Measurements from ENCODE around the gene E2F3.

The E2F3 gene

GRCh38 chr6:20458027-20458894 is 56.6 kb downstream of the E2F3 start:
- TF ChIP-seq ZBTB17 (tag by site-specific recombination; IDR thresholded peaks at IDR 0.05) (no peak), ZNF274 (IDR thresholded peaks at IDR 0.05; ENCODE audit: low read length) (no peak), ZNF274 (tag by site-specific recombination; IDR thresholded peaks at IDR 0.05; ENCODE audit: borderline replicate concordance) (no peak), ZNF37A (tag by site-specific recombination; IDR thresholded peaks at IDR 0.05) (no peak), YY1 (tag by site-specific recombination; IDR thresholded peaks at IDR 0.05) (no peak), ZNF426 (tag by site-specific recombination; IDR thresholded peaks at IDR 0.05) (no peak), ZBTB21 (tag by site-specific recombination; IDR thresholded peaks at IDR 0.05) (no peak)
- Histone ChIP-seq H3K9me3 (ENCODE audit: control insufficient read depth, insufficient read depth, low read depth, low read length) (no peaks in the 10 kb centered on the region), H3K36me3 (ENCODE audit: control insufficient read depth in 2 of 2, insufficient read depth in 1 of 2, low read length in 2 of 2) (peaks cover 16 to 20% of the 10 kb centered on the region in 2 experiments; a peak in 2 of 3 replicates), H3K4me3 (ENCODE audit: low read depth, low read length) (no peak overlapping the region), H3K27ac (ENCODE audit: extremely low read depth, low read depth, low read length) (no peak overlapping the region), H3K4me1 (ENCODE audit: control insufficient read depth, insufficient read depth, low read length) (peaks cover 6% of the 10 kb centered on the region)
- ChIA-PET CTCF (interaction anchor here (0.6 to 1.1 kb wide), 2 partner anchors 54 to 62 kb away, joined by 3 to 4 read pairs; no protein-coding TSS in a partner anchor), POLR2A (no interaction called here)

GRCh38 chr6:20459682-20460081 is 58.0 kb downstream of the E2F3 start:
- H3K4me1 ChIP-seq (ENCODE audit: control insufficient read depth, insufficient read depth, low read length), result peaks cover 5% of the 10 kb centered on the region
- peaks cover 20 to 24% of the 10 kb centered on the region in 2 experiments; a peak in 2 of 3 replicates for H3K36me3 ChIP-seq (ENCODE audit: control insufficient read depth in 2 of 2, insufficient read depth in 1 of 2, low read length in 2 of 2)
- no peak overlapping the region for H3K27ac ChIP-seq (ENCODE audit: extremely low read depth, low read depth, low read length)
- no peak overlapping the region for H3K4me3 ChIP-seq (ENCODE audit: low read depth, low read length)
- POLR2A ChIA-PET, result no interaction called here
- no peaks in the 10 kb centered on the region for H3K9me3 ChIP-seq (ENCODE audit: control insufficient read depth, insufficient read depth, low read depth, low read length)
- CTCF ChIA-PET, result interaction anchor here (0.5 kb wide), 1 partner anchor 333 kb away, joined by 3 read pairs; no protein-coding TSS in a partner anchor
- TF ChIP-seq ZNF121 (tag by site-specific recombination; IDR thresholded peaks at IDR 0.05), result 0 out of 2 replicates have a peak, but pooled peaks have one; percentile 41
- TF ChIP-seq ZNF518A (tag by site-specific recombination; conservative IDR thresholded peaks at IDR 0.05; ENCODE audit: low read depth), result no peak

- peaks cover 20 to 24% of the 10 kb centered on the region in 2 experiments; a peak in 2 of 3 replicates for H3K36me3 ChIP-seq (ENCODE audit: control insufficient read depth in 2 of 2, insufficient read depth in 1 of 2, low read length in 2 of 2)
- ChIA-PET CTCF (no interaction called here), POLR2A (no interaction called here)
- H3K4me3 ChIP-seq (ENCODE audit: low read depth, low read length), result no peak overlapping the region
- H3K9me3 ChIP-seq (ENCODE audit: control insufficient read depth, insufficient read depth, low read depth, low read length), result no peaks in the 10 kb centered on the region
- H3K4me1 ChIP-seq (ENCODE audit: control insufficient read depth, insufficient read depth, low read length), result no peaks in the 10 kb centered on the region
- no peak overlapping the region for H3K27ac ChIP-seq (ENCODE audit: extremely low read depth, low read depth, low read length)
- no peak for TF ChIP-seq ZNF132 (tag by site-specific recombination; IDR thresholded peaks at IDR 0.05; ENCODE audit: borderline replicate concordance)
- no peak for TF ChIP-seq GLI2 (tag by site-specific recombination; IDR thresholded peaks at IDR 0.05; ENCODE audit: borderline replicate concordance, low read depth)
- TF ChIP-seq ZNF112 (tag by site-specific recombination; IDR thresholded peaks at IDR 0.05), result no peak
- no peak for TF ChIP-seq SETDB1 (IDR thresholded peaks at IDR 0.05; ENCODE audit: insufficient read length, low read length)
- TF ChIP-seq GFI1B (tag by site-specific recombination; IDR thresholded peaks at IDR 0.05), result no peak
- no peak for TF ChIP-seq ZNF654 (tag by site-specific recombination; IDR thresholded peaks at IDR 0.05; ENCODE audit: low read depth)
- TF ChIP-seq ZBTB44 (tag by site-specific recombination; IDR thresholded peaks at IDR 0.05), result no peak
- no peak for TF ChIP-seq ZNF350 (tag by site-specific recombination; IDR thresholded peaks at IDR 0.05)
- no peak for TF ChIP-seq ZNF311 (tag by site-specific recombination; IDR thresholded peaks at IDR 0.05; ENCODE audit: borderline replicate concordance)
- TF ChIP-seq ZFP37 (tag by site-specific recombination; IDR thresholded peaks at IDR 0.05), result no peak
- no peak for TF ChIP-seq ZNF776 (tag by site-specific recombination; IDR thresholded peaks at IDR 0.05; ENCODE audit: borderline replicate concordance)
- TF ChIP-seq ZNF114 (tag by site-specific recombination; IDR thresholded peaks at IDR 0.05), result no peak
- TF ChIP-seq ZNF548 (tag by site-specific recombination; IDR thresholded peaks at IDR 0.05), result no peak
- TF ChIP-seq ZNF138 (tag by site-specific recombination; IDR thresholded peaks at IDR 0.05; ENCODE audit: borderline replicate concordance), result no peak
- no peak for TF ChIP-seq ZNF558 (tag by site-specific recombination; IDR thresholded peaks at IDR 0.05)
- TF ChIP-seq ZNF223 (tag by site-specific recombination; IDR thresholded peaks at IDR 0.05), result no peak
Observed at GRCh38 chr6:20461576-20461975, 59.9 kb downstream of the E2F3 start.
